Measurements from ENCODE around the gene FSTL4. TPM values are rescaled to one million over a fixed set of nuclear protein-coding genes. Genes with fewer than 3 reads are reported as not detected.

Gene FSTL4
- total RNA-seq, 1 experiment from 2014 or later = not detected

DNA sequence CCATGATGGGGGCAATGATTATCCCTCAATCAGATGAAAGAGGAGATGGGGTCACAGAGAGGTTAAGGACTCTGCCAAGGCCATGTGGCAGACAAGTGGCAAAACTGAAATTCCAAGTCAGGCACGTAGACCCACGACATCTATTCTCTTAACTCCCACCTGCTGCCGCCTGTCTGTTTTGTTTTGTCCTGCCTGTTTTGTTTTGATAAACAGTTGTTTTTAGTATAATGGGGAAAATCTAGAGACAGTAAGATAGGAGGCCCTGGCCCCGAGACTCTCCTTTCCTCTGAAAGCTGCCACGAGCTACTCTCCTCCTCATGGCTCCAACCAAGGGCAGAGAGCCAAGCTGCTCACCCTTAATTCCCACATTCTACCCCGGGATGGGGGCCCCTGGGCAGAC is 4.9 kb downstream of the FSTL4 start:
- Histone ChIP-seq H3F3A (ENCODE audit: insufficient read depth, low read depth) (no peaks in the 10 kb centered on the region), H3K9me2 (ENCODE audit: insufficient read depth) (no peaks in the 10 kb centered on the region), H2AFZ (no peak overlapping the region), H3K9me3 (ENCODE audit: insufficient read depth, low read depth) (no peaks in the 10 kb centered on the region), H3K4me2 (no peak overlapping the region), H3K4me1 (replicated peaks; ENCODE audit: insufficient read depth) (no peaks in the 10 kb centered on the region), H3K27me3 (ENCODE audit: insufficient read depth, low read depth) (no peaks in the 10 kb centered on the region), H3K27ac (no peak overlapping the region), H3K36me3 (ENCODE audit: low read depth) (no peaks in the 10 kb centered on the region), H4K20me1 (ENCODE audit: insufficient read depth) (no peaks in the 10 kb centered on the region), H3K4me3 (no peak overlapping the region), H3K79me2 (ENCODE audit: low read depth) (no peaks in the 10 kb centered on the region)
- ChIA-PET POLR2A (ENCODE audit: unreplicated experiment) (no interaction called here), CTCF (no interaction called here)
- no peak for DNase-seq
- TF ChIP-seq, protein P1, sequence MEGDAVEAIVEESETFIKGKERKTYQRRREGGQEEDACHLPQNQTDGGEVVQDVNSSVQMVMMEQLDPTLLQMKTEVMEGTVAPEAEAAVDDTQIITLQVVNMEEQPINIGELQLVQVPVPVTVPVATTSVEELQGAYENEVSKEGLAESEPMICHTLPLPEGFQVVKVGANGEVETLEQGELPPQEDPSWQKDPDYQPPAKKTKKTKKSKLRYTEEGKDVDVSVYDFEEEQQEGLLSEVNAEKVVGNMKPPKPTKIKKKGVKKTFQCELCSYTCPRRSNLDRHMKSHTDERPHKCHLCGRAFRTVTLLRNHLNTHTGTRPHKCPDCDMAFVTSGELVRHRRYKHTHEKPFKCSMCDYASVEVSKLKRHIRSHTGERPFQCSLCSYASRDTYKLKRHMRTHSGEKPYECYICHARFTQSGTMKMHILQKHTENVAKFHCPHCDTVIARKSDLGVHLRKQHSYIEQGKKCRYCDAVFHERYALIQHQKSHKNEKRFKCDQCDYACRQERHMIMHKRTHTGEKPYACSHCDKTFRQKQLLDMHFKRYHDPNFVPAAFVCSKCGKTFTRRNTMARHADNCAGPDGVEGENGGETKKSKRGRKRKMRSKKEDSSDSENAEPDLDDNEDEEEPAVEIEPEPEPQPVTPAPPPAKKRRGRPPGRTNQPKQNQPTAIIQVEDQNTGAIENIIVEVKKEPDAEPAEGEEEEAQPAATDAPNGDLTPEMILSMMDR (conservative IDR thresholded peaks at IDR 0.05) = no peak
- TF ChIP-seq EZH2 (IDR thresholded peaks at IDR 0.05; ENCODE audit: low read depth) = no peak
- intact Hi-C loops (cut with micrococcal nuclease; ENCODE audit: unreplicated experiment) = no loop called here
- no TSS peak for BruUV-seq (replicated peaks)

DNA sequence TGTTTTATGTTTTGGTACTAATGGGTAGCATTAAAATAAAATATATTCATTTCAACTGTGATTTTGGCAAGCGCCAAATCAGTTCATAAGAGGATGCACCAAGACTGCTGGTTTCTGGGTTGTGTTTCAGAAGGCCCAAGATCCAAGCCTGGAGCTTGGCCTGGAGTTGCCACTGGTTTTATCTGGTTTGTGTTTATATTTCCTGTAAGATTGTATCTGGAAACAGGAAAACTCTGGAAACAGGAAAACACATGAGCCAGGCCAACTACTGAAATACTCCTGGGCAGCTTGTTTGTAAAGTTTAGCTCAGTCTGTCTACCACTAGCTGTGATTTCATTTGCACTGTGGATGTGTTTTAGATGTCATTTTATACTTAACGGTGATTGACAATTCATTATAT is 5.5 kb downstream of the FSTL4 start:
- intact Hi-C loops (cut with micrococcal nuclease; ENCODE audit: unreplicated experiment) = no loop called here
- Histone ChIP-seq H2AFZ (no peak overlapping the region), H3K9me3 (ENCODE audit: insufficient read depth, low read depth) (no peaks in the 10 kb centered on the region), H4K20me1 (ENCODE audit: insufficient read depth) (no peaks in the 10 kb centered on the region), H3K27ac (no peak overlapping the region), H3K27me3 (ENCODE audit: insufficient read depth, low read depth) (no peaks in the 10 kb centered on the region), H3K4me2 (no peak overlapping the region), H3K79me2 (ENCODE audit: low read depth) (no peaks in the 10 kb centered on the region), H3K4me1 (replicated peaks; ENCODE audit: insufficient read depth) (no peaks in the 10 kb centered on the region), H3F3A (ENCODE audit: insufficient read depth, low read depth) (no peaks in the 10 kb centered on the region), H3K9me2 (ENCODE audit: insufficient read depth) (no peaks in the 10 kb centered on the region), H3K36me3 (ENCODE audit: low read depth) (no peaks in the 10 kb centered on the region), H3K4me3 (no peak overlapping the region)
- BruUV-seq (replicated peaks) = no TSS peak
- ChIA-PET POLR2A (ENCODE audit: unreplicated experiment) (no interaction called here), CTCF (no interaction called here)
- DNase-seq = no peak
- no peak for TF ChIP-seq EZH2 (IDR thresholded peaks at IDR 0.05; ENCODE audit: low read depth)

DNA sequence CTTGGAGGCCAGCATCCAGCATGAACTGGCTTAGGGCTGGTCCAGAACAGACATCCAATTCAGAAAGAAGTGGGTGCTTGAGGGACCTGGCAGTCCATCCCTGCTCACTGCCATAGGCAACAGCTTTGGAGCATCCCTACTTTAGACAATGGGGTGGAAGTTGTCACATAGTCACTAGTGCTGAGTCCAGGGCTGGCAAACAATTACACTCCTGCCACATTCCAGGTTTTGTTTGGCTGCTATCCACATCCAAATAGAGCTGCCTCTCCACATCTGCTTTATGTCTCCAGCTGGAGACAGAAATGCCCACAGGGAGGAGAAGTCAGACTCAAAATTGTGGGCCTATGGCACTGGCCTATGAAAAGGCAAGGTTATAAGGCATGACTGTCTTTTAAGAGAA is 7.0 kb downstream of the FSTL4 start:
- no TSS peak for BruUV-seq (replicated peaks)
- Histone ChIP-seq H3K4me1 (replicated peaks; ENCODE audit: insufficient read depth) (no peaks in the 10 kb centered on the region), H3K4me3 (no peak overlapping the region), H3K27ac (no peak overlapping the region), H3K27me3 (ENCODE audit: insufficient read depth, low read depth) (no peaks in the 10 kb centered on the region), H3K36me3 (ENCODE audit: low read depth) (no peaks in the 10 kb centered on the region), H3K9me3 (ENCODE audit: insufficient read depth, low read depth) (no peaks in the 10 kb centered on the region), H3F3A (ENCODE audit: insufficient read depth, low read depth) (no peaks in the 10 kb centered on the region), H3K4me2 (no peak overlapping the region), H4K20me1 (ENCODE audit: insufficient read depth) (no peaks in the 10 kb centered on the region), H3K9me2 (ENCODE audit: insufficient read depth) (no peaks in the 10 kb centered on the region), H3K79me2 (ENCODE audit: low read depth) (no peaks in the 10 kb centered on the region), H2AFZ (no peak overlapping the region)
- intact Hi-C loops (cut with micrococcal nuclease; ENCODE audit: unreplicated experiment) = no loop called here
- DNase-seq = no peak
- TF ChIP-seq EZH2 (IDR thresholded peaks at IDR 0.05; ENCODE audit: low read depth) = no peak
- TF ChIP-seq, protein P1 (conservative IDR thresholded peaks at IDR 0.05) = no peak
- ChIA-PET CTCF (no interaction called here), POLR2A (ENCODE audit: unreplicated experiment) (no interaction called here)

DNA sequence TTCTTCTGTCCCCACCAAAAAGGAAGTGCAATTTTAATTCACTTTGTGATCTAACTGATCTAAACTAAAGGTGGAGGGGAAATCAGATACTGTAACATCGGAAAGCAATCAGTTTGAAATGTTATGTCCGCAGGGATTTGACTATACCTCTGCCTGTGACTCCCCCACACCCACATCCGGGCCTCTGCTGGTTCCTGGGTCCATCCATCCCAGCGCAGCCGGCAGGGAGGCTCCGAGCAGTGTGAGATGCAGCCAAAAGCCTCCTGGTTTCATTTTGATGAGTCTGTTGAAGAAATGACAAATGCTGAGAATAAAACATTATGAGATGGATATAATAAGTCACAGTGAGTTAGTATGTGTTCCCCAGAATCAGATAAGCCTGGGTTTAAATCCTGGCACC is 8.6 kb downstream of the FSTL4 start:
- Histone ChIP-seq H3K27me3 (ENCODE audit: insufficient read depth, low read depth) (no peaks in the 10 kb centered on the region), H3K4me1 (replicated peaks; ENCODE audit: insufficient read depth) (no peaks in the 10 kb centered on the region), H3K36me3 (ENCODE audit: low read depth) (no peaks in the 10 kb centered on the region), H3K4me3 (no peak overlapping the region), H3K4me2 (no peak overlapping the region), H3K9me2 (ENCODE audit: insufficient read depth) (no peaks in the 10 kb centered on the region), H3K27ac (no peak overlapping the region), H4K20me1 (ENCODE audit: insufficient read depth) (no peaks in the 10 kb centered on the region), H3K79me2 (ENCODE audit: low read depth) (no peaks in the 10 kb centered on the region), H2AFZ (no peak overlapping the region), H3K9me3 (ENCODE audit: insufficient read depth, low read depth) (no peaks in the 10 kb centered on the region), H3F3A (ENCODE audit: insufficient read depth, low read depth) (no peaks in the 10 kb centered on the region)
- TF ChIP-seq EZH2 (IDR thresholded peaks at IDR 0.05; ENCODE audit: low read depth) = no peak
- TF ChIP-seq, protein P1 (conservative IDR thresholded peaks at IDR 0.05) = no peak
- ChIA-PET CTCF (no interaction called here), POLR2A (ENCODE audit: unreplicated experiment) (no interaction called here)
- no peak for DNase-seq
- intact Hi-C loops (cut with micrococcal nuclease; ENCODE audit: unreplicated experiment) = no loop called here
- no TSS peak for BruUV-seq (replicated peaks)
